ENCODE results near the gene HNRNPD.
"Not testable (repeated sequence)": the region's sequence is repeated elsewhere in the genome, so short reads cannot be mapped to it uniquely, and the experiment has no call there.

The HNRNPD gene

DNA sequence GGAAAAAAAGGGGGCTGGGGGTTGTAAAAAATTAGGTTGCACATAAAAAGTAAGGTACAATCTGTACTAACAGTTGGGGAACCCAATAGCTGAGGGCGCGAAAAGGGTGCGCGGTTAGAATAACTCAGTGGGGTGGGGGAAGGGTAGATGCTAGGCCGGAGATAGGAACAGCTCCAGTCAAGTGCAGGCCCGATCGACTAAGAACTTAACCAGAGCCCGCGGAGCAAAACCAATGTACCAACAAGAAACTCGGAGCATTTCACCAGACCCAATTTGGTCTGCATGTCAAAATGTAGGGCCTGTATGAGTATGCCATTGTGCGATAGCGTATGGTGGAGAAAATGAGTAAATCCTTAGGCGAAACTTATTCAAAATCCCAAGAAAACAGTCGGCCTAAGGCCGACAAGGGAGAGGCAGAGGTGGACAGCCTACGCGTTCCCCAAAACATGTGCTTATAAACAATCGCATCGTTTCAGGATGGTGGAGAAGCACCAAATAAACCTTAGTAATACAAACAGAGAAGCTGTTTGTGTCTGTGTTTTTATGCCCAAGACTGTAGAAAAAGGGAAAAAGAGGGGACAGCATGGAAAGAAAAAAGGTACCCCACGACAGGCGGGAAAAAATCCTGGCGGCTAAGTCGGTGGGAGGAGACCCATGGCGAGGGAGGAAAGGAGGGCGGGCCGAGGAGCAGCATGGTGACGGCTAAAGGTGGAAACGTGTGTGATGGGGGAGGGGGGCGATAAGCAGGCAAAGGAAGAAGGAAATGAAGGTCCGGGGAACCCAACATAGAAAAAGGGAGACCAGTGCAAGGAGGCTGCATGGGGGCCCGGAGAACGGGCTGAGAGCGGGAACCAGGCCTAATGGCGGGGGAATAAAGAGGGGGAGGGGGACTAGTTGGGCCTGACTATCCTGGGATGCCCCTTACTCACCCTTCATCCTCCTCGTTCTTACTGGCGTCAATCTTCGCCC lies 990 bp downstream of the HNRNPD start:
- peak; percentile 80 to 82 for DNase-seq

GRCh38 chr4:82371497-82371896 lies 2.3 kb downstream of the HNRNPD start:
- no peak for DNase-seq

DNA sequence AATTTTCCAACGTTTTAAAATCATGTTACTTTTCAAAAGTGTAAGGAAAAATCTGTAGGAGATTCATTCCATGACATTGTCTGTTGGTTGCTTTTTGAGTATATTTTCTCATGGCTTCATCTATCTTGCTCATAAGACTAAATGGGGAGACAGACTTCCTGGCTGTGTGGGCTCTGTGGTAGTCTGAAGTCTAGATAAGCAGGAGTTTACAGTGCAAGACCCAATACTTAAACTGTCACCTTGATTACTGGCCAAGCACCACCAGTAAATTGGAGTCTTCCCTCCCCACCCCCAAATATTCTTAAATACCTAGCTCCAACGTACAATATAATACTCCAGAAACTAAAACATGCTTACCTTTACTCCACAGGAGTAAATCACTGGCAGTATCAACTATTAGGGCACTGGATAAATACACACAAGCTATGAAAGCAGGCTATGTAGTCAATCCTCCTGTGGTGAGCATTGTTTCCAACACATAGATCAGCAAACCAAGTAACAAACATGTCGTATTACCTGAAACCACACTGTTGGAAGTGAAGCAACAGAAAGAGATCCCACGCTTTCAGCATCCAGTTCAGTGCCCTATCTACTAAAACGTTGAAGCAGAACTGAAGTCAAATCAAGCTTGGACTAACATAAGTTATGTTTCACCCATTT lies 6.2 kb downstream of the HNRNPD start:
- DNase-seq, result no peak

- DNase-seq, result not testable (repeated sequence)
These were observed 7.4 kb downstream of the HNRNPD start for GRCh38 chr4:82366431-82366830.

DNA sequence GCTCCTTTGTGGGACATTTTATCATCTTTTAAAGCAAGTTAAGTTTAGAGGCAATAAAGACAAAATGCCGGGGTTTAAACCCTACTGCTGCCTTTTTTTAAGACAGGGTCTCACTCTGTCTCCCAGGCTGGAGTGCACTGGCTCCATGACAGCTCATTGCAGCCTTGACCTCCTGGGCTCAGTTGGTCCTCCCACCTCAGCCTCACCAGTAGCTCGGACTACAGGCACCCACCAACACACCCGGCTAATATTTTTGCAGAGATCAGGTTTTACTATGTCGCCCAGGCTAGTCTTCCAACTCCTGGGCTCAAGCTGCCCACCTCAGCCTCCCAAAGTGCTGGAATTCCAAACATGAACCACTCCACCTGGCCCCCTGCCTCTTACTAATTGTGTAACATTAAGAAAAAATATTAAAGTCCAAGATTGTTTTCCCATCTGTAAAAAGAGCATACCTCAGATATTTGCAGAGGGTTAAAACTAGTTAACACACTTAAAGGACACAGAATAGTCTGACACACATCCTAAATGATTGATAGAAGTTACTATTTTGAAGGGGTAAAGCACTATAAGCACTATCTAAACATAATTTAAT lies 9.8 kb downstream of the HNRNPD start:
- DNase-seq, result no peak

- no peak for DNase-seq
These were observed 11.2 kb downstream of the HNRNPD start for GRCh38 chr4:82362565-82362964.

GRCh38 chr4:82360298-82361177 lies 13.3 kb downstream of the HNRNPD start:
- DNase-seq, result no peak

- no peak for DNase-seq
These were observed 14.9 kb downstream of the HNRNPD start for GRCh38 chr4:82358847-82359246.

- no peak for DNase-seq
These were observed 16.2 kb downstream of the HNRNPD start for GRCh38 chr4:82357640-82358039.

- DNase-seq, result no peak
These were observed 19.0 kb downstream of the HNRNPD start for GRCh38 chr4:82354788-82355187.

DNA sequence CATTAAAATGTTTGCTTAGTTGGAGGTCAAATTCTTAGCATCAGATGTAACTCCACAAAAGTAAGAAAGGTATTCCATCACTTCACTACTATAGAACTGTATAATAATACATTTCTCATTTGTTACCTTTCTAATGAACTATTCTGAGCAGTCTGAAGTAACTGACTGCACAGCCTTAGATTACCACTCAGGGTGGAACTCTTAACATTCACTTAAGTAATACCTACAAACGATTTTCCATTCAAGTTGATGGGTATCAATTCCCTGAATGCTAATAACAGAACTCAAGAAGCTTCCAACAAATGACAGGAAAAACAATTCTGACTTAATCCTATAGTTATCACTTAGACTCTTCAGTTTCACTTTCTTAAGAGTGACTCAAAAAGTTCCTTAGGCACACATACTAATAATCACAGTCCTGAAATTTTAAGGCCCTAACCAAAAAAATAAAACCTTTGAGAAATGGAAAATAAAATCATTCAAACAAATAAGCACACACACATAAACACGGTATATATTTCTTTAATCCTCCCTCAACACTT lies 20.9 kb downstream of the HNRNPD start:
- no peak for DNase-seq

- DNase-seq, result no peak
These were observed 21.5 kb downstream of the HNRNPD start for GRCh38 chr4:82352118-82352824.

- no peak for DNase-seq
These were observed 27.7 kb downstream of the HNRNPD start for GRCh38 chr4:82346126-82346525.

DNA sequence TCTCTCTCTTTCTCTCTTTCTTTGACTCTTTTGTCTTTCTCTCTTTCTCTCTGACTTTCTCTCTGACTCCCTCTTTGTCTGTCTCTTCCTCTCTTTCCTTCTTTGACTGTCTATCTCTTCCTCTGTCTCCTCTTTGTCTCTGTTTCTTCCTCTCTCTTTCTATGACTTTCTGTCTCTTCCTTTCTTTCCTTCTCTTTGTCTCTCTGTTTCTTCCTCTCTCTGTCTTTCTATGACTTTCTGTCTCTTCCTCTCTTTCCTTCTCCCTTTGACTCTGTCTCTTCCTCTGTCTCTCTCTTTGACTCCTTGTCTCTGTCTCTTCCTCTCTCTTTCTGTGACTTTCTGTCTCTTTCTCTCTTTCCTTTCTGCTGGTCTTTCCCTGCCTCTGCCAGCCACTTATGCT lies 38.7 kb downstream of the HNRNPD start:
- DNase-seq, result no peak

GRCh38 chr4:82333641-82334040 lies 40.1 kb downstream of the HNRNPD start:
- DNase-seq, result not testable (repeated sequence)

GRCh38 chr4:82331814-82332213 lies 42.0 kb downstream of the HNRNPD start:
- no peak for DNase-seq

- no peak for DNase-seq
These were observed 53.4 kb downstream of the HNRNPD start for GRCh38 chr4:82320351-82320750.

DNA sequence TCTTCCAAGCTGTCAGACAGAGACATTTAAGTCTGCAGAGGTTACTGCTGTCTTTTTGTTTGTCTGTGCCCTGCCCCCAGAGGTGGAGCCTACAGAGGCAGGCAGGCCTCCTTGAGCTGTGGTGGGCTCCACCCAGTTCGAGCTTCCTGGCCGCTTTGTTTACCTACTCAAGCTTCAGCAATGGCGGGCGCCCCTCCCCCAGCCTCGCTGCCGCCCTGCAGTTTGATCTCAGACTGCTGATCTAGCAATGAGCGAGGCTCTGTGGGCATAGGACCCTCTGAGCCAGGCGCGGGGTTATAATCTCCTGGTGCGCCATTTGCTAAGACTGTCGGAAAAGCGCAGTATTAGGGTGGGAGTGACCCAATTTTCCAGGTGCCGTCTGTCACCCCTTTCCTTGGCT lies 70.7 kb downstream of the HNRNPD start:
- DNase-seq, result not testable (repeated sequence)

Data from stimulated activated CD4-positive, alpha-beta T cell treated with anti-CD3 and anti-CD28 coated beads, Interleukin-2, amount 100 ng/mL, for 24 hours (primary cell).